Stimulated activated CD8-positive, alpha-beta memory T cell treated with anti-CD3 and anti-CD28 coated beads, Interleukin-7, amount 100 ng/mL, for 4 hours (primary cell): ENCODE results near the gene LASP1NB.
"Not testable (repeated sequence)": the region's sequence is repeated elsewhere in the genome, so short reads cannot be mapped to it uniquely, and the experiment has no call there.

Experiments
- DNase-seq, 2 donors: peaks; one replicate each; pipeline ENCODE4 v3.0.0-alpha.2; 2020; ENCODE audit warnings: low read depth in 2 of 2

The LASP1NB gene

DNA sequence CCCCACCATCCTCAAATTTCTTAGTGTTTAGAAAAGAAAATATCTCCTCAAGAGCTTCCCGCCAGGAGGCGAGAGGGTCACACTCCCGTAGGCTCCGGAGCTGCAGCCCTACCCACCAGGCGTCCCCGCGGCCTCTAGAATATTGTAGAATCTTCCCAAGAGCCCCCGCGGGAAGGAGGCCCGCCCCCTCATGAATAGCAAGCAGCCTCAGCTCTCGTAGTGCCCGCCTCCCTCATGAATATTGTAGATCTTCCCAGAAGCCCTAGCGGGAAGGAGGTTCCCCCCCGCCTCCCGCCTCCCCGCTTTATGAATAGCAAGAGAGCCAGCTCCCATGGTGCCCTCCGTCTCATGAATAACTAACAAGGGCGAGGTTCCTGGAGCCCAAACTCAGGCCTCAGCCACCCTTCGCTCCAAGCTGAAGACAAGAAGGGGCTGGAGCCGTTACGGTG lies 41.9 kb downstream of the LASP1NB start, which contains the start of gene FBXO47:
TSS of gene FBXO47 (minus strand) at position 114 of the 449 bp plus-strand sequence. CDS start 4,378 bp downstream, outside the sequence.
- DNase-seq = peak; percentile 78 to 80

DNA sequence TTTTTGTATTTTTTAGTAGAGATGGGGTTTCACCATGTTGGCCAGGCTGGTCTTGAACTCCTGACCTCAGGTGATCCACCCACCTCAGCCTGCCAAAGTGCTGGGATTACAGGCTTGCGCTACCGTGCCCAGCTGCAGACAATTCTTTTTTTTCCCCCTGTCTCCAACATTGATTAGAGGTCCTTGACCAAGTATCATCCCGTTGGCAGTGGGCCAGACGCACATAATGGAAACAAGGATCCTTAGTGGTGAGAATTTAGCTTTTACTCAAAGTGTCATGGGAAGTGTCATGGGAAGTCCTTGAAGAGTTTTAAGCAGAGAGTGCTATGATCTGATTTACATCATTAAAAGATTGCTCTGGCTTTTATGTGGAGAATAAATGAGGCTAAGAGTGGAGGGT lies 43.9 kb downstream of the LASP1NB start:
- no peak for DNase-seq

DNA sequence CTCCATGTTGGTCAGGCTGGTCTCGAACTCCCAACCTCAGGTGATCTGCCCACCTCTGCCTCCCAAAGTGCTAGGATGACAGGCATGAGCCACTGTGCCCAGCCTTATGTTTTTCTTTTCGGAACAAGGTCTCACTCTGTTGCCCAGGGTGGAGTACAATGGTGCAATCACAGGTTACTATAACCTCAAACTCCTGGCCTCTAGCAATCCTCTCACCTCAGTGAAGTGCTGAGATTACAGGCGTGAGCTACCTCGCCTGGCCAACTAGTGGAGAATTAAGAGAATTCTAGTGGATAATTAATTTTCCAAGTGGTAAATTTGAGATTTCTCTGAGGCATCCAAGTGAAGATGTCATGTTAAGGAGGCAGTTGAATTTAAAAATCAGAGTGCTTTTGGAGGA lies 44.7 kb downstream of the LASP1NB start:
- DNase-seq = no peak

DNA sequence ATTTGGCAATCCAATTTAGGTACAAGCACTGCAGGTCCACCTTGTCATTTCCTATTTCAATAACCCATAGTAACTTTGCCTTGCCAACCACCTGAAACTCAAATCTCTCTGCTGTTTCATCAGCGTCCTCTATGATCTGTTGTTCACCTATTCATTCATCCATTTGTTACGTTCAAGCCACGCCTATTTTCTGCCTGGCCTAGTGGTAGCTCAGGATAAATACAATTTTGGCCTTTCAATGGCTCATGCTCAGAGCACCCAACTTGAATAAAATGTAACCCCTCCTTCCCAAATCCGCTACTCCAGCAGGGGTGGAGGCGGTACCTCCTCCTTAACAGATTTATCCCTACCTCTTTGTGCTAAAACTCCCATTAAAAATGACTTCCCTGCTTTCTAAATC lies 45.4 kb downstream of the LASP1NB start:
- no peak for DNase-seq

DNA sequence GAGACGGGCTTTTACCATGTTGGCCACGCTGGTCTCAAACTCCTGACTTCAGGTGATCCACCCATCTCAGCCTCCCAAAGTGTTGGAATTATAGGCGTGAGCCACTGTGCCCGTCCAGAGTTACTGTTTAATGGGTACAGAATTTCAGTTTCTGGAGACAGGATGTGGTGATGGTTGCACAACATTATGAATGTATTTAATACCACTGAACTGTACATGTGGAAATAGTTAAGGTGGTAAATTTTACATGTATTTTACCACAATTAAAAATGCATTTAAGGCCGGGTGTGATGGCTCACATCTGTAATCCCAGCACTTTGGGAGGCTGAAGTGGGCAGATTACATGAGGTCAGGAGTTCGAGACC lies 50.8 kb downstream of the LASP1NB start:
- DNase-seq = not testable (repeated sequence)

DNA sequence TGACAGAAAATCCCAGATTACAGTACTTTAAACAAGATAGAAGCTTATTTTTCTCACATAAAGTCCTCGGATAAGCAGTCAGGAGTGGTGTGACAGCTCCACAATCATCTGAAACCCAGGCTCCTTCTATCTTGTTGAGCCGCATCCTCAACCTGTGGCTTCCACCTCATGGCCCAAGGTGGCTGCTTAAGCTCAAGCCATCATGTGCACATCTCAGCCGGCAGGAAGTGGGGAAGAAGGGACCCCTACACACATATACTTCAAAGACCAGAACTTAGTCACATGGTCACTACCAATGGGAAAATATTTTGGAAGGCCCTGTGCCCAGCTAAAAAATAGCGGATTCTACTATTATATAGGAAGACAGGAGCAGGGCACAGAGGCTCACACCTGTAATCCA lies 52.8 kb downstream of the LASP1NB start:
- no peak for DNase-seq
